CD4-positive, CD25-positive, alpha-beta regulatory T cell (primary cell): ENCODE results near the gene JARID2. TPM values are rescaled to one million over a fixed set of nuclear protein-coding genes. Genes with fewer than 3 reads are reported as not detected.

Experiments
- ATAC-seq, 2 donors: fragments of 150-1000 bp; cut with Tn5 transposase; one replicate each; pipeline ENCODE4 v1.10.0; 2021; ENCODE audit warnings: low read depth in 2 of 2, moderate number of reproducible peaks in 2 of 2, moderate library complexity in 1 of 2
- DNase-seq, 3 donors: peaks; one replicate each; pipeline versions ENCODE4 v3.0.0 to v3.0.0-alpha.2; 2012 to 2022; ENCODE audit warnings: mixed read lengths in 1 of 3
- H3K27ac ChIP-seq: one replicate; pipeline ENCODE4 v1.7.0; 2013; ENCODE audit warnings: mild to moderate bottlenecking, low read length; ENCODE audit not compliant: insufficient read depth, poor library complexity, severe bottlenecking
- H3K27me3 ChIP-seq: one replicate; pipeline ENCODE4 v1.7.0; 2013; ENCODE audit warnings: low read length; ENCODE audit not compliant: control insufficient read depth, insufficient read depth
- H3K36me3 ChIP-seq: one replicate; pipeline ENCODE4 v1.7.0; 2013; ENCODE audit warnings: mild to moderate bottlenecking, low read length, moderate library complexity; ENCODE audit not compliant: control insufficient read depth, insufficient read depth
- H3K4me1 ChIP-seq: 2 replicates; pipeline ENCODE4 v1.7.0; 2013; ENCODE audit warnings: mild to moderate bottlenecking, low read length; ENCODE audit not compliant: insufficient read depth, control insufficient read depth, poor library complexity, severe bottlenecking
- H3K4me3 ChIP-seq: one replicate; pipeline ENCODE4 v1.7.0; 2013; ENCODE audit warnings: low read depth, mild to moderate bottlenecking, low read length, moderate library complexity
- H3K9me3 ChIP-seq, 2 experiments: 1 replicate in 1 of 2; 2 replicates in 1 of 2; pipeline ENCODE4 v1.7.0; 2013; ENCODE audit warnings: low read length in 2 of 2, mild to moderate bottlenecking in 1 of 2, moderate library complexity in 1 of 2; ENCODE audit not compliant: control insufficient read depth in 2 of 2
- H3K27ac Mint-ChIP-seq, 3 donors: one replicate each; pipeline ENCODE4 v1.8.0; 2020 to 2022; ENCODE audit warnings: mild to moderate bottlenecking in 3 of 3, mixed read lengths in 3 of 3, moderate library complexity in 2 of 3
- H3K27me3 Mint-ChIP-seq: one replicate; pipeline ENCODE4 v1.8.0; 2022; ENCODE audit warnings: mild to moderate bottlenecking, mixed read lengths
- H3K36me3 Mint-ChIP-seq: one replicate; pipeline ENCODE4 v1.8.0; 2020; ENCODE audit warnings: mixed read lengths
- H3K4me1 Mint-ChIP-seq, 4 donors: one replicate each; pipeline ENCODE4 v1.8.0; 2020 to 2022; ENCODE audit warnings: mixed read lengths in 4 of 4, mild to moderate bottlenecking in 1 of 4
- H3K4me3 Mint-ChIP-seq, 4 donors: one replicate each; pipeline ENCODE4 v1.8.0; 2020 to 2022; ENCODE audit warnings: mild to moderate bottlenecking in 4 of 4, mixed read lengths in 4 of 4, moderate library complexity in 3 of 4
- H3K9me3 Mint-ChIP-seq, 7 donors: one replicate each; pipeline ENCODE4 v1.8.0; 2020 to 2022; ENCODE audit warnings: mixed read lengths in 7 of 7, mild to moderate bottlenecking in 3 of 7, moderate library complexity in 2 of 7
- polyA plus RNA-seq, 4 donors: library from polyadenylated mRNA; unstranded; fragments of 300-500 nt; fragmentation: Illumina TruSeq; gene quantifications; one replicate each; pipeline ENCODE4 v1.2.3, GENCODE V29; 2021
- total RNA-seq: library from RNA; stranded (reverse); gene quantifications from one replicate; pipeline ENCODE4 v1.2.3, GENCODE V29; 2022

Gene JARID2
- total and polyA plus RNA-seq, 5 donors from 2014 or later: 4.1 to 26.1 (median 5.6) TPM

- H3K4me1 ChIP-seq: no peaks in the 10 kb centered on the region
- no peak overlapping the region for H3K4me3 Mint-ChIP-seq
- no peaks in the 10 kb centered on the region for H3K9me3 ChIP-seq
- no peaks in the 10 kb centered on the region for H3K27me3 Mint-ChIP-seq
- H3K27ac ChIP-seq: no peak overlapping the region
- peaks cover 0 to 2% (median under 1%) of the 10 kb centered on the region in 4 donors for H3K4me1 Mint-ChIP-seq
- H3K36me3 Mint-ChIP-seq: peaks cover 22% of the 10 kb centered on the region
- H3K4me3 ChIP-seq: no peak overlapping the region
- H3K9me3 Mint-ChIP-seq: no peaks in the 10 kb centered on the region
- no peaks in the 10 kb centered on the region for H3K27me3 ChIP-seq
- H3K27ac Mint-ChIP-seq: no peak overlapping the region
- H3K36me3 ChIP-seq: peaks cover 55% of the 10 kb centered on the region
- ATAC-seq (no peak), DNase-seq (no peak)
These were observed 256.1 kb downstream of the JARID2 start for GRCh38 chr6:15501826-15502445.

- no peak for DNase-seq
- Histone ChIP-seq H3K4me3 (no peak overlapping the region), H3K27me3 (no peaks in the 10 kb centered on the region), H3K27ac (no peak overlapping the region), H3K36me3 (peaks cover 61% of the 10 kb centered on the region), H3K9me3 (no peaks in the 10 kb centered on the region), H3K4me1 (no peaks in the 10 kb centered on the region)
- H3K4me3 Mint-ChIP-seq: peak overlapping the region in 1 of 4 donors; percentile 15
- H3K27ac Mint-ChIP-seq: no peak overlapping the region
- peaks cover 26% of the 10 kb centered on the region for H3K36me3 Mint-ChIP-seq
- no peak for ATAC-seq
- peaks cover 0 to 2% (median under 1%) of the 10 kb centered on the region in 4 donors for H3K4me1 Mint-ChIP-seq
- H3K9me3 Mint-ChIP-seq: no peaks in the 10 kb centered on the region
- H3K27me3 Mint-ChIP-seq: no peaks in the 10 kb centered on the region
These were observed 256.8 kb downstream of the JARID2 start for GRCh38 chr6:15502446-15503345.

GRCh38 chr6:15503346-15503680, 257.4 kb downstream of the JARID2 start:
- no peaks in the 10 kb centered on the region for H3K27me3 Mint-ChIP-seq
- H3K4me3 Mint-ChIP-seq: no peak overlapping the region
- Histone ChIP-seq H3K27ac (no peak overlapping the region), H3K36me3 (peaks cover 63% of the 10 kb centered on the region), H3K4me3 (no peak overlapping the region), H3K9me3 (no peaks in the 10 kb centered on the region), H3K4me1 (no peaks in the 10 kb centered on the region), H3K27me3 (no peaks in the 10 kb centered on the region)
- no peak for DNase-seq
- H3K27ac Mint-ChIP-seq: peak overlapping the region in 1 of 3 donors; percentile 62
- no peaks in the 10 kb centered on the region for H3K9me3 Mint-ChIP-seq
- peaks cover 0 to 2% (median 0%) of the 10 kb centered on the region in 4 donors for H3K4me1 Mint-ChIP-seq
- H3K36me3 Mint-ChIP-seq: peaks cover 25% of the 10 kb centered on the region
- ATAC-seq: no peak

- no peak overlapping the region for H3K4me3 ChIP-seq
- Mint-ChIP-seq H3K36me3 (peaks cover 32% of the 10 kb centered on the region), H3K4me3 (no peak overlapping the region), H3K9me3 (no peaks in the 10 kb centered on the region), H3K4me1 (peaks cover 0 to 2% (median 0%) of the 10 kb centered on the region in 4 donors), H3K27ac (no peak overlapping the region), H3K27me3 (no peaks in the 10 kb centered on the region)
- DNase-seq (no peak), ATAC-seq (no peak)
- H3K27me3 ChIP-seq: no peaks in the 10 kb centered on the region
- H3K27ac ChIP-seq: no peak overlapping the region
- no peaks in the 10 kb centered on the region for H3K4me1 ChIP-seq
- H3K9me3 ChIP-seq: no peaks in the 10 kb centered on the region
- peaks cover 71% of the 10 kb centered on the region for H3K36me3 ChIP-seq
These were observed 258.2 kb downstream of the JARID2 start for GRCh38 chr6:15504040-15504495.

- DNase-seq (no peak), ATAC-seq (no peak)
- Histone ChIP-seq H3K36me3 (peaks cover 76% of the 10 kb centered on the region), H3K4me3 (no peak overlapping the region), H3K9me3 (no peaks in the 10 kb centered on the region), H3K27me3 (no peaks in the 10 kb centered on the region), H3K4me1 (no peaks in the 10 kb centered on the region), H3K27ac (no peak overlapping the region)
- peaks cover 32% of the 10 kb centered on the region for H3K36me3 Mint-ChIP-seq
- H3K4me1 Mint-ChIP-seq: peaks cover 0 to 2% (median 0%) of the 10 kb centered on the region in 4 donors
- peak overlapping the region in 2 of 3 donors; percentile 53 to 85 for H3K27ac Mint-ChIP-seq
- H3K9me3 Mint-ChIP-seq: no peaks in the 10 kb centered on the region
- H3K27me3 Mint-ChIP-seq: no peaks in the 10 kb centered on the region
- no peak overlapping the region for H3K4me3 Mint-ChIP-seq
These were observed 258.9 kb downstream of the JARID2 start for GRCh38 chr6:15504581-15505350.

GRCh38 chr6:15505463-15505918, 259.6 kb downstream of the JARID2 start:
- no peak overlapping the region for H3K4me3 Mint-ChIP-seq
- no peak overlapping the region for H3K4me3 ChIP-seq
- no peaks in the 10 kb centered on the region for H3K27me3 Mint-ChIP-seq
- no peaks in the 10 kb centered on the region for H3K4me1 ChIP-seq
- peaks cover 32% of the 10 kb centered on the region for H3K36me3 Mint-ChIP-seq
- ATAC-seq (no peak), DNase-seq (no peak)
- H3K36me3 ChIP-seq: peaks cover 75% of the 10 kb centered on the region
- peaks cover 0 to 2% (median 0%) of the 10 kb centered on the region in 4 donors for H3K4me1 Mint-ChIP-seq
- H3K9me3 ChIP-seq: no peaks in the 10 kb centered on the region
- H3K27me3 ChIP-seq: no peaks in the 10 kb centered on the region
- H3K9me3 Mint-ChIP-seq: no peaks in the 10 kb centered on the region
- peak overlapping the region in 1 of 3 donors; percentile 59 for H3K27ac Mint-ChIP-seq
- no peak overlapping the region for H3K27ac ChIP-seq

GRCh38 chr6:15506066-15506465, 260.2 kb downstream of the JARID2 start:
- H3K9me3 ChIP-seq: no peaks in the 10 kb centered on the region
- peaks cover 32% of the 10 kb centered on the region for H3K36me3 Mint-ChIP-seq
- H3K27ac Mint-ChIP-seq: peak overlapping the region in 1 of 3 donors; percentile 59
- no peak overlapping the region for H3K27ac ChIP-seq
- H3K27me3 Mint-ChIP-seq: no peaks in the 10 kb centered on the region
- no peak for DNase-seq
- peaks cover 0 to 2% (median 0%) of the 10 kb centered on the region in 4 donors for H3K4me1 Mint-ChIP-seq
- H3K4me3 ChIP-seq: no peak overlapping the region
- H3K4me1 ChIP-seq: no peaks in the 10 kb centered on the region
- peaks cover 73% of the 10 kb centered on the region for H3K36me3 ChIP-seq
- no peak overlapping the region for H3K4me3 Mint-ChIP-seq
- no peaks in the 10 kb centered on the region for H3K9me3 Mint-ChIP-seq
- H3K27me3 ChIP-seq: no peaks in the 10 kb centered on the region
- no peak for ATAC-seq
